HG03280 (cell line): ENCODE data around the gene CLBA1.

Source experiments
- ATAC-seq: cut with Tn5 transposase; IDR thresholded peaks from one replicate; pipeline ENCODE4 v1.9.1; 2021; ENCODE audit warnings: mild to moderate bottlenecking, moderate library complexity; ENCODE audit not compliant: unreplicated experiment

CLBA1 gene

DNA sequence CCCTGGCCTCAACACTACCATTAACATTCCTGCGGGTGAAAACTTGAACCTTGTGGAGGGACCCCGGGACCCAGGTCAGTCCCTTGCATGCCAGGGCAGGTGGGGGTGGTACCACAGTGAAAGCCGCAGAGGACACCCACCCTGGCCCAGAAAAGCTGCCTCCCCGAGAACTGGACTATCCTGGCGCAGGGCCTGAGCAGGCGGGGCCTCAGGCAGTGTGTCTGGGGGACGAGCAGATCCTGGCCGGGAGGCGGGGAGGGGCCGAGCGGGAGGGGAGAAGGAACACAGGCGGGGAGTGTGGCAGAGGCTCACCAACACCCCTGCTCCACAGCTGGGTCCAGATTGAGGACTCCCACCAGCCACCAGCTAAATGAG, 17.4 kb upstream of the CLBA1 start:
- ATAC-seq, result no peak

DNA sequence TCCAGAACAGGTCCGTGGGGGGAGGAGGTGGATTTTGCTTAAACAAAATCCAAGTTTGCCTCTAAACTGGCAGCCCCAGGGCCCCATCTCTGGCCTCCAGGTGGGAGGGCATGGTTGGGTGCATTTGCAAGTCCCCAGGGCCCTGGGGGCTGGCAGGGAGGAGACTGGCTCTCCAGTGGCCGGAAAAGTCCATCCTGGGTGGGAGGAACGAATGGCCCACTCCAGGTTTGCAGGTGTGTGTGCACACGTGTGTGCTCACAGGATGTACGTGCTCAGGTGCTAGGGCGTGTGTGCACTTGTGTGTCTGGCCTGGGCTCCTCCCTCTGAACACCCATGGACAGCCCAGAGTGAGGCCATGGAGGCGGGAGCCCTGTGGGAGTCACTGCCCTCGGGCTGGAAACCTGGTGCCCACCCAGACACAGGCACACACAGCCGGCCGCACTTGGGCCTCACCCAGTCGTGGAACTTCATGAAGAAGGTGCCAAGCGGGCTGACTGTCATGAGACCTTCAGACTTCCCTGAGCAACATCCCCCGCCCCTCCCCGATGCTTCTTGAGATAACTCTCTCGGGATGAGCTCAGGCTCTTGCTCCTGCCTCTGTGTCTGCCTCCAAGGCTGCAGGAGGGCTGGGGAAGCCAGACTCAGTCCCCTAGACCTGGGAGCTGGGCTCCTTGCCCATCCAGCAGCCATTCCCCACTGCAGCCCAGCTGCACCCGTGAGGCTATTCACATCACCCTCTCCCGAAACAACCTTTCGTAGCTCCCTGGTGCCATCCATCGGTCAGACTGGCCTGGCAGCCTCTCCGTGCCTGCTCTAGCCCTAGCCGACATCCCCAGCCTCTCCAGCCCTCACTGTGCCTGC, 16.8 kb upstream of the CLBA1 start:
- ATAC-seq, result no peak

DNA sequence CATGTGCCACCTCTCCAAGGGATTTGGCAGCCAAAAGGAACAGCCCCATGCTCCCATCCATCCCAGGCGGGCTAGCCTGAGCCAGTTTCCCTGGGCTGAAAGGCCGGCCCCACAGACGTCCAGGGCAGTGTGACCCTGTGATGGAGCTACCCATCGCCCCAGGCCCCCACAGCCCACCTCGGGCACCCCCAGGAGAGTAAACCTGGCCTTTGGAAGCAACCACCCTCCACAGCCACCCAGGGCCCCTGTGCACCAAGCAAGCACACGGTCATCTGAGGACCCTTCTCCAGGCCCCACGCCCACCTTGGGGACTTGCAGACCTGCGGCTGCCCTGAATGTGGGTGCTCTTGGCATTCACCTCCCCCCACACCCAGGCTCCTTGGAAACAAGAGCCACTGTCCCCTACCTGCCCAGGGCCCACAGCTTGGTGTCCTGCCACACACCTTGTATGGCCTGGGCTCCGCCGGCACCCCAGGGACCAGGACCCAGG, 15.8 kb upstream of the CLBA1 start:
- no peak for ATAC-seq

DNA sequence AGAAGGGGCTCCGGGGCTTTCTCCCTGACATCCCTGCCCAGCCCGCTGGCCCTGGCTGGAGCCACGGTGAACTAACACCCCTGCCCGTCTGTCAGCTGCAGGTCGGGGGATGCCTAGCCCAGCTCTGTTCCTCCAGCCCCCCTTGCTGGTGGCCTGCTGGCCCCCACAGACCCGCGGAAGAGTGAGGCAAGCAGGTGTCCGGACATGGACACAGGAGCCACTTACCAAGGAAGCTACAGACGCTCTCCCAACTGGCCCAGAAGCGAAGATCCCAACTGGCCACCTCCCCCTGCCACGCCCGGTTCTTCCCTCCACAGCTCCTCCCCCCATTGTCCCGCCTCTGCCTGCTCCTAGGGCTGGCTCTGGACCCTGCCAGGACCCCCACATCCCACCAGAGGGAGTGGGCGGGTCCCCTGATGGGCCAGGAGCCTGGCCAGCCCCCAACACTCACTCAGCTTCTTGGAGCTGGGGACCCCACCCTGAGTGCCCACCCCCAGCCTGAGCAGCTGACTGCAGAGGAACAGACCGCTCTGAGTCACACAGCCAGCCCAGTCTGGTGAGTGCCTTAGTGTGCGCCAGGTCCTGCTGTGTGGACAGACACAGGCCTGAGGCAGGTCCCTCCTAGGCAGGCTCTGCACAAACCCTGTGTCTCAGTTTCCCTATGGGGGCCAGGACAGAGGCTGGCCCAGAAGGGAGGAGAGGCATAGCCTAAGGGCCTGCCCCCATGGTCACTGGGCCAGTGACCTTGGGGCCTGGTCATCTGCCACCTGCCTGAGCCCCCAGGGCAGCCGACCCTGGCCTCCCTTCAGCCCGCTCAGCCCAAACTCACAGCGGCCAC, 15.1 kb upstream of the CLBA1 start:
- no peak for ATAC-seq

DNA sequence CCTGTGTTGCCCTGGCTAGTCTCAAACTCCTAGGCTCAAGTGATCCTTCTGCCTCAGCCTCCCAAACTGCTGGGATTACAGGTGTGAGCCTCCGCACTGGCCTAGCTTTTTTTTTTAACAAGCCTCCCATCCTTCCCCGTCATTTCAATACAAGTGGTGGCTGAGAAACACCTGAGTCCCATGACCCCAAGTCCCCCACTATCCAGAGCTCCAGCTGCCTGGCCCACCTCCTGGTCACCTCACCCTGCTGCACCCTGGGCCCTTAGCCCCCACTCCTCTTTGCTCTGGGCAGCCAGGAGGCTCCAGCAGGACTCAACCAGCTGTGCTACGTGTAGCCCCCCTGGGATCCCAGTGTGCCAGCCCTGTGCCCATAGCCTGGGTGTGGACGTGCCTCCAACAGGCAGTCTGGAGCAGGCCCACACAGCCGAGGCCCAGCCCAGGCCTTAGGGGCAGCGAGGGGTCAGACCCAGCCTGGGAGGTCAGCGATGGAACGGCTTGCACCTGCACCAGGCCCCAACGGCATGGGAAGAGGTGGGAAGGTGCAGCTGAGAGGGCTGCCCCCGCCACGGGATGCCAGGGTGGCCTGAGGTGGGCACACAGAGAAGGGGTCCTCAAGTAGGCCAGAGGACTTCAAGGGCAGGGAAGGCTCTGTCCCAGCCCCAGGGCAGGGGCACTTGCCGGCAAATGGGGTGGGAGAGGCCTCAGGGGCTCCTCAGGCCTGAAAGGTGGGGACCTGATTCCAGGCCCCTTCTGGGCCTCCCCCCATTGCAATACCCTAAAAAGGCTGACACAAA, 13.9 kb upstream of the CLBA1 start:
- no peak for ATAC-seq

DNA sequence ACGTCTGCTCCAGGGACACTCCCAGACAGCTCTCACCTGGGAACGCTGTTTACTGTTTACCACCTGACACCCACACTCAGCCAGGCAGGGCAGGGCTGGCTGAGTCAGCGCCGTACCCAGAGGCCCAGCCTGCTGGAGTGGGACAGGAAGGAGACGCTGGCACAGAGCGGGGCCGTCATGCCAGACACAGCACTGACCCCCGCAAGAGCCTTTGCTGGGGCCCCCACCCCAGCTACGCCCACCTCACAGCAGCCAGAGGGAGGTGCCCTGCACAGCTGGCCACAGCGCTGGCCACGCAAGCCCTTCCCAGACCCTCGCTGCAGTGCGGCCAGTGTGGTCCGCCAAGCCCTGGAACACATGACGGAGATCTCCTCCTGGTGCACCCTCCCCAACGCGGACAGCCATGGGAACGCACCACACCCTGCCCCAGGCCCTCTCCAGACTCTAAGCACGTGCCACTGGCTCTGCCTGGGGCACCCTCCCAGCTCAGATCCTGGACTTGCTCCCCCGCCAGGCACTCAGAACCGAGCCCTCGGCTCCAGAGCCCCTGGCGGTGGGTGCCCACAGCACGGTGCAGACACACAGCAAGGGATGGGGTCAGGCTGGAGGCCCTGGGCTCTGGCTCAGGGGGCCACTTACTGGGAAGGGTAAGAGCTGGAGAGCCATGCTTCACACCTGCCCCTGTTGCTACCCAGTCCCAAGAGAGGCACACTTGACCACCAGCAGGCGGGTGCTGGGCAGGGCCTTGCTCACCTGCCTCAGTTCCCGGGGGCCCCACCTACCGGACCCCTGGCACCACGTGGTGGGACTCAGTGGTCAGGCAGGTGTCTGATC, 13.1 kb upstream of the CLBA1 start:
- no peak for ATAC-seq

DNA sequence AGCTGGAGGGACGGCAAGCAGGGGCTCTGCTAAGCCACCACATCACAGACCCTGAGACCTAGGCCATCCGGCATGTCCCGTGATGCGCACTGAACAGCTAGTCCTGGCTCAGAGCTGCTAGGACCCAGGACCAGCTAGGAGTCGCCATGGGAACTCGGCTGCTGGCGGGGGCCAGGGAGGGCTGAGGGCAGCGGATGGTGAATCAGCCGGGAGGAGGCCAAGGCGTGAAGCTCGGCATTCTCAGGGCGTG, 12.5 kb upstream of the CLBA1 start:
- no peak for ATAC-seq

DNA sequence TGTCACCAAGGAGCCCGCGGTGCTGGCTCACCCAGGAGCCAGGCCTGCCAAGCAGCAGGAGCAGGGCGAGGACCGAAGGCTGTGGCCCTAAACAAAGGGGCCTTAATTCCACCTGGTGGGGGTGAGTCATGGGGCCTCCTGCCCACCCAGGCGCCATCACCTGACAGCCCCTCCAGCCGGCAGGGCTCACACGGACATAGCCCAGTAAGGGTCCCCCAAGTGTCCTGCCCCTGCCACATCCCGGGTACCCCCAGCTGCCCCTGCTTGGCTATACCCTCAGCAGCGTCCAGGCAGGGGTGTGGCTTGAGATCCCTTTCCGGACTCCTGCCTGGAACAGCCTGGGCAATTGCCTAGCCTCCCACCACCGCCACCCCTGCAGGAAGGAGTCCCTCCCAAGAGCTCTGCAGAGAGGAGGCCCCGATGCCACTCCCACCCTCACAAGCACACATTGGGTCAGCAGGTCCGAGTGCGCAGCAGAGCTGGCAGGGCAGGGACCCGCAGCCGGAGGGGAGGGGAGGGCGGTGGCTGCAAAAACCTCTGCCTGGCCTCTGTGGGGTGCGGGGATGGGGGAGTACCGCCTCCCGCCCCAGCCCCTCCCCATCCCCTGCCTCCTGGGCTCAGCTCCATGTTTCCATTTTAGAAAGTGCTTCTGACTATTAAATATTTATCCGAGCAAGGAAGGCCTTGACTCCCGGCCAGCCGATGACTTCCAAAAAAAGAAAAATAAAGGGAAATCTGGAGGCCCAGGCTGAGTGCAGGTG, 12.0 kb upstream of the CLBA1 start:
- ATAC-seq, result no peak

DNA sequence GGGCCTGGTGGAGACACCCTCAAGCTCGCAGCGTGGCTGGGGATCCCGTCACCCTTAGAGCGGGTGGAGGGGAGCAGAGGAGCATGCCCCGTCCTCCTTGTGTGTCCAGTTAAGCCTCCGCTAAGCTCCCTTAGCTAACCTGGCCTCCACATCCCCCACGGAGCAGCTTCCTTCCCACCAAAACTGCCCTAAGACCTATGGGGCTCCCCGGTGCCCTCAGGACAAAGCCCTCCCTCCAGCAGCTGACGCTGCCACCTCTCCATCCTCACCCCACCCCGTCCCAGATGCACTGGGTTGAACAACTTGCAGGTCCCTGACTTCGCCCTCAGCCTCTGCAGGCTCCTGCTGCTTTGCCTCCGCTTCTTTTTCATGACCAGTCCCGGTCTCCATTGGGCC, 11.4 kb upstream of the CLBA1 start:
- ATAC-seq, result no peak

DNA sequence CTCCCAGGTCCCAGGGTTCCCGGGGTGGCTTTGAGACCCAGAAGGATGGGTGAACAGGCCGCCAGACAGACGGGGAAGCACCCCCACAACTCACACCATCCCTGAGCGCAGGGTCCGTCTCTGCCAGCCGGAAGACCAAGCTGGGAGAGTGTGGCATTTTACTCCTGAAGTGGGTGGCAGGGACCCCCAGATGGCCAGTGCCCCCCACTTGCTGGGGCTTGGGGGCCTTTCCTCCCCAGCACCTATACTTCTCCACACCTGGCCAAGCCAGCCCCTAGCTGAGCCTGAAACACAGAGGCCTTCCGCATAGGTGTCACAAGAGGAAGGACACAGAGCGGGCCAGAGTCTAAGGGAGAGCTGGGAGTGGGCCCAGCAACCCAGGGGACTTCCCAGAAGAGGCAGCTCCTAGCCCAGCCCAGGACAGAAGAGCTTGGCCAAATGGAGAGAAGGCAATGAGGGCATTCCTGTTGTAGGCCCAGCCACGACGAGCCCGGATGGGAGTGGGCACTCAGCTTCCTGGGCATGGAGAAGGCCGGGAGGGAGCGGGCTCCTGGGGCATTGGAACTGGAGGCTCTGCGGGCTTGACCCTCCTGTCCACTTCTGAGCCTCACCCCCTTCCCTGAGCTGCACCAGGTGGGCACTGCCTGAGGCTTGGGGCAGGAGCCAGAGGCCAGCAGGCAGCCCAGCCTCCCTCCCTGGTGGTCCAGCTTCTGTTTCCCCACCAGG, 10.8 kb upstream of the CLBA1 start:
- no peak for ATAC-seq

DNA sequence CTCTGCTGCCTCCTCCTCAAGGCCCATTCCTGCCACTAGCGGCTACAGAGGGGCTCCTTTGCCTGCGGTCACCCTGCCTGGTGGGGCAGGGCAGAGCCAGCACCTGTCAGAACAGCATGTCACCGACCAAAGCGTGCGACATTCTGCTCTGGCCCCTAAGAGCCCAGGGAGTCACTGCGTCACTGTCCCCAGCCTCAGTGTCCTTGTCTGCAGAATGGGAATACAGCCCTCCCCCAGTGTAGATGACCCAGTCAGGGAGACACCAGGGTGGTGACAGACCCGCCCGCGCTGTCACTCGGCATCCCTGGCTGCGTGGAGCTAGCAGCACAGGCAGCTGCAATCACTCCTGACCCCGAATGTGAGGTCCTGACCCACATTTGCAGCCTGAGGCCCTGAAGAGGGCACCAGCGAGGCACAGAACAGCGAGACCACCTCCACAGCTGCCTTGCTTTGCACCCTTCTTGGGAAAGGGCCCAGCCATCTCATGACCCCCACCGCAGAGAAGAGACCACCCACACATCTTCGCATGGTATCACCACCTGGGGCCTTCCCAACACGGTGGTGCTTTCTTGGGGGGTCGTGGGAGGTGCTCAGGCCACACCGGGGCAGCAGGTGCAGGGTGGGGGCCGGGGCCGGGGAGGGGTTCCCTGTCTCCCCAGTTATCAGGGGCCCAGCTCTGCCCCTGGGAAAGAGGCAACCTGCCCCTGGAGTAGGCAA, 9.9 kb upstream of the CLBA1 start:
- no peak for ATAC-seq

DNA sequence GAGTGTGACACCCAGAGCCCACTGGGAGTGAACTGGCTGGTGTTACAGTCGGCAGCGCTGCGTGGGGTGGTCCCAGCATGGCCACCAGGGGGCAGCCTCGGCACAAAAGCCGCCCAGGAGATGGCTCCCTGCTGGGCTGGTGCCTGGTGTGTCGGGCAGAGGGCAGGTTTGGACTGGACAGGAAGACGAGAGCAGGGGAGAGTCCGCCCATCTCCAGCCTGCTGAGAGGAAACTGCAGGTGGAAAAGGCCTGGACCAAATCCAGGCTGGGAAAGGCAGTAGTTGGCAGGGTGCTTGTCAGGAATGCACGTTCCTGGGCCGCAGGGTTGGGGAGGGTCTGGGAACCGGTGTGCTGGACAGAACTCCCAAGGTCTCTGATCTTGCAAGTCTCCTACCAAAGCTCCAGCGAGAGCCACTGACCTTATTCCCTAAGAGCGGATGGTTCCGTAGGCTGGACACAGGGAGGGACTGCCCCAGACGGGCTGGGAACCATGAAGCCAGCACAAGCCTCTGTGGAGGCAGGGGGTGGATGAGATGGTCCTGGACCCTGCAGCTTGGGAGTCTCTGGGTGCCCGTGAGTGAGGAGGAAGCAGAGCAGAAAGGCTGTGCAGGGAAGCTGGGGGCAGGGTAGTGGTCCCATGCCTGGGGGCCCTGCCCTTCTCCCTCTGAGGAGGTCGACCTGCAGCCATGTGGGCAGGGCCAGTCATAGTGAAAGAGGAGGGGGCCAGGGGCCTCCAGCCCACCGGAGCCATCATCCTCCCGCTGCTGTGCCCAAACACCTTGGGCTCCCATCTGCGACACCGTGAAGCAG, 9.2 kb upstream of the CLBA1 start:
- no peak for ATAC-seq

DNA sequence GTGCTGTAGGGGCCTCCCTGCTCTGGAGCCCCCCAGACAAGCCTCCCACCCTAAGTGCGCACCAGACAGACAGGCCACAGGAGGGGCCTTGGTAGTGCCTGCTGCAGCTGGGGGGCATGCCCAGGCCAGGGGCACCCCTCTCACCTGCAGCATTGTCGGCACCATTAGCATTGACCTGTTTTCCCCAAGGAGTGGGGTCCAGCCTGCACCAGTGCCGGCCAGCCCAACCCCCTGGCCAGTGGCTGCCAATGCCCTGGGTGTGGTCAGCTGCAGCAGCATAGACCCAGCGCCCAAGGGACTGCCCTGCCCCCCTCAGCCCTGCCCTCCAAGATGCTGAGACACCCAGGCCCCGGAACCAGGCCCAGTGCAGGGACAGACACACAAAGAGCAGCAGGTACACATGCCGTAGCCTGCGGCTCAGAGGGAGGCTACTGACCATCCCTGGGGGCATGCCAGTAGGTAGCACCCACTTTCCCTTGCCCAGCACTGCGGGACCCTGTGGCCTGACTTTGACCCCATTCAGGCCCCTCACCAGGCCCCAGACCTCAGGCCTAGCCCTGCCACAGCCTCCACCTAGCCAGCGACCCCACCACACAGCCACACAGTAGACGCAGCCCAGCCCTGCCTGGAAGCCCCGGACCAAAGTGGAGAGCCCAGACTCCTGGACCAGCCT, 8.4 kb upstream of the CLBA1 start:
- ATAC-seq, result no peak

DNA sequence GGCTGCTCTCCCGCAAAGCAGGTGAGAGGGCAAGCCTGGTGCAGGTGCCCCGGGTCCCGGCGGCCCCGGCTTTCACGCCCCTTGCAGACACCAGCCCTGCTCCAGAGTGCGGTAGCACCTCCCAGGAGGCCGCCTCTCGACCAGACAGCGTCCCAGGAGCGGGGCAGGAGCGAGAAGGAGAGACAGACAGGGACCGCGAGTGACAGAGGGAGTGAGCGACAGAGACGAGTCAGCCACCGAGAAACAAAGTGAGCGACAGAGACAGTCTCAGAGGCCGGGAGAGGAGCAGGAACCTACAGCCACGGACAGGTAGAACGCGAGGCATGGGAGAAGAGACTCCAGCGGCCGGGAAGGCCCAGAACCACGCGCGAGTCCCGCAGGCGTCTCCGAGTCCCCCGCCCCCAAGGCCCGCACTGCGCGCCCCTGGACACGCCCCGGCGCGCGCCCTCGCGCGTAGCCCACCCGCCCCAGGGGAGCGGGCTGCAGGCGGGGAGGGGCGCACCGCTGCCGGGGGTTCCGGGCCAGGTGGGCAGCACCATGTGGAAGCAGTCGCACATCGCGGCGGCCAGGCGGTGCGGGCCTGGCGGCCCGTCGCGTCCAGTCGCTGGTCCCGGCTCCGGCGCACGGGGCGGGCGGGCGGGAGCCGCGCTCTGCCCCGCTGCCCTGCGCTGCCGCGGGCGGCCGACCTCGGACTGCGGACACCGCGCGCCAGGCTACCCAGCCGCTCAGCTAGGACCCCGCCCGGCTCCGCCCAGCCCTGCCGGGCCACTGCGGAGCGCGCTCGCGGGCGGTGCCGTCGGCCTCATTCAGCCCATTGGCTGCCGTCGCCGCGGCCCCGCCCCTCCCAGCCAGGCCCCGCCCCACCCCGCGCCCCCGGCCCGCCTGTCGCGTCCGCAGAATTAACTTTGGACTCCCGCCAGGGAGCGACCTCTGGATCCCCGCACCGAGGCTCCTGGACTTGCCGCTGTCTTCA, 7.6 kb upstream of the CLBA1 start, which contains the start of gene AHNAK2:
AHNAK2 (minus strand) TSS at position 694 of the 973 bp plus-strand sequence; CDS start at position 557, 137 bp downstream.
- ATAC-seq, result no peak

DNA sequence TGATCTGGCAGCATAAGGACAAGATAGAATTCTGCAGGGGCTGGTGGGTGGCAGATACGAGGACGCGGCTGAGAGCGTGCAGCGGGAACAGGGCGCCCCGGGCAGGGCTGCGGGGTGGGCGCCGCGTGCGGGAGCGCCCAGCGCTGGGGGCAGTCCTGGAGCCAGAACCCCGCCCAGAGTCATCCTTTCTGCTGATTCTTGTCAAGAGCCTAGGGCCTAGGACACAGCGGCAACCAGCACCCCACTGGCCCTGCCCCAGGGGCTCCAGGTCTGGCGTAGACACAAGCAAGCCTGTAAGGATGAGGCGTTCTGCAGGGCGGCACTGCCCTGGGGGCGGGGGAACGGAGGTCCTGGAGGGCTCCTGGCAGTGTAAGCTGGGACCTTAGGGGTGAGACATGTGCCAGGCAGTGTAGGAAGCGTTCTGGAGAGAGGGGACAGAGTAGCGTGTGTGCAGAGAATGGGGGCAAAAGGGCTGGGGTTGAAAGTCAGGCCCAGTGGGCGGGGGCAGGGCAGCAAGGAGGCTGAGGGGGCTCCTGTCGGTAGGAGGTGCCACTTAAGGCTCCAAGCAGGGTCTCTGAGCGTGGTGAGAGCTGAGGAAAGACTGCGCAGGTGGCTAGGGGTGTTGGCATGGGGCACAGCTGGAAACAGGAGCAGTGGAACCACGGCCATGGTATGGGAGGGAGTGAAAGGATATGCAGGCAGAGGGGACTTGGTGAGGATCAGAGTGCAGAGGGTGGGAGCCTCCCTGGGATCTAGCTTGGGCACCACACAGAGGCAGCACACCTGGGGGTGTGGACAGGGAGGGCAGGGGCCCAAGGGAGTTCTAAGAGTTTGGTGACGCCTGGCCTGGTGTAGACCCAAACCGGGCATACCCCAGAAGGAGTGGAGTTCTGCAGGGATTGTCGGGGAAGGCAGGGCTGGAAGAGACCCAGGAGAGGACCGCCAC, 6.6 kb upstream of the CLBA1 start:
- ATAC-seq, result no peak
